ENCODE measurements around the gene CDH5. TPM values are rescaled to one million over a fixed set of nuclear protein-coding genes. Genes with fewer than 3 reads are reported as not detected.

The CDH5 gene
- total and polyA plus RNA-seq, 2 of the 4 experiments (the other 2 are of a cell fraction), result not detected

DNA sequence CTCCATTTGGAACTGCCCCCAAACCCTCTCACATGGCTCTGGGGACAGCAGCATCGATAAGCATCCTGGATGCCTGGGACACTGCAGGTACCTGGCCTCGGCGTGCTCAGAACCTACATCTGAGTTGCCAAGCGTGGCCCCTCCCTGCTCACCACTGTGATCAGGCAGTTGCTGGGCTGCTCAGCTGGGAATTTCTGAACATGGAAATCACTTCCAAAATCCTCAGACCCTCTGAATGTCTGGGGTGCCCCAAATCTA lies 6.3 kb downstream of the CDH5 start:
- ChIA-PET POLR2A (ENCODE audit: unreplicated experiment) (no interaction called here), CTCF (no interaction called here)
- in situ Hi-C loops (cut with MboI; ENCODE audit: low sequenced_read_pairs) (no loop called here), dilution Hi-C loops (cut with HindIII; ENCODE audit: low sequenced_read_pairs, unreplicated experiment) (no loop called here), intact Hi-C loops (cut with micrococcal nuclease) (no loop called here)
- no peak overlapping the region for H3K56ac ChIP-seq (ENCODE audit: extremely low read depth, insufficient read depth, low read length)
- no peak overlapping the region for H2BK120ac ChIP-seq (ENCODE audit: low read depth, low read length)
- no peak overlapping the region for H3K14ac ChIP-seq (replicated peaks; ENCODE audit: low read depth, low read length)
- H2AK5ac ChIP-seq (ENCODE audit: low read depth, low read length), result no peak overlapping the region
- ATAC-seq (ENCODE audit: low read depth) (no peak), DNase-seq (no peak)
- H3K9me1 ChIP-seq (ENCODE audit: insufficient read depth, low read length), result no peaks in the 10 kb centered on the region
- no peaks in the 10 kb centered on the region for H3K36me3 ChIP-seq (ENCODE audit: control insufficient read depth, insufficient read depth, low read length)
- H2AFZ ChIP-seq (replicated peaks; ENCODE audit: low read length, poor library complexity), result no peak overlapping the region
- no peak overlapping the region for H2BK20ac ChIP-seq (ENCODE audit: low read depth, low read length)
- H4K20me1 ChIP-seq (ENCODE audit: insufficient read depth, low read length), result no peaks in the 10 kb centered on the region
- H3K4me3 ChIP-seq (ENCODE audit: insufficient read depth, low read depth, low read length), result no peak overlapping the region
- no TSS peak for BruUV-seq (replicated peaks)
- no peak overlapping the region for H2AK9ac ChIP-seq (replicated peaks; ENCODE audit: low read depth, low read length, poor library complexity)
- H4K5ac ChIP-seq (ENCODE audit: low read depth, low read length), result no peak overlapping the region
- no peaks in the 10 kb centered on the region for H3K9me3 ChIP-seq (ENCODE audit: control insufficient read depth, insufficient read depth, low read length)
- 50% methylated on average over 1 of the region's 4 CpGs; no CpG with 5 or more reads in 1 of the 2 experiments for WGBS, 2 experiments (ENCODE audit: extremely low coverage in 2 of 2, insufficient read length in 1 of 2)
- peaks cover 27% of the 10 kb centered on the region; the same call in 1 of the 2 replicates for H3K27me3 ChIP-seq (ENCODE audit: control insufficient read depth, insufficient read depth, low read length)
- H3K4ac ChIP-seq (ENCODE audit: low read depth, low read length), result no peak overlapping the region
- H2BK15ac ChIP-seq (ENCODE audit: low read depth, low read length), result no peak overlapping the region
- no peak overlapping the region for H2BK5ac ChIP-seq (ENCODE audit: low read depth, low read length, poor library complexity, severe bottlenecking)
- no peak overlapping the region for H4K91ac ChIP-seq (ENCODE audit: insufficient read depth, low read depth, low read length)
- no peak overlapping the region for H3K18ac ChIP-seq (ENCODE audit: low read depth, low read length)
- no peak overlapping the region for H3K23ac ChIP-seq (ENCODE audit: low read depth, low read length)
- H3K9ac ChIP-seq (ENCODE audit: low read depth, low read length), result no peak overlapping the region
- no peak overlapping the region for H3K27ac ChIP-seq (ENCODE audit: insufficient read depth, low read length)
- H3K79me1 ChIP-seq (ENCODE audit: low read depth in 1 of 2, low read length in 2 of 2), result no peaks in the 10 kb centered on the region
- TF ChIP-seq POLR2A (IDR thresholded peaks at IDR 0.05; ENCODE audit: low read depth, low read length) (no peak), RAD21 (IDR thresholded peaks at IDR 0.05; ENCODE audit: low read length) (no peak), SMC3 (IDR thresholded peaks at IDR 0.05; ENCODE audit: low read depth, low read length) (no peak), FOS (IDR thresholded peaks at IDR 0.05; ENCODE audit: low read depth, low read length) (no peak), CHD1 (IDR thresholded peaks at IDR 0.05; ENCODE audit: low read depth, low read length) (no peak), MAFK (IDR thresholded peaks at IDR 0.05; ENCODE audit: low read depth, low read length) (no peak), MAZ (IDR thresholded peaks at IDR 0.05; ENCODE audit: borderline replicate concordance, low read depth, low read length) (no peak), BHLHE40 (IDR thresholded peaks at IDR 0.05; ENCODE audit: low read depth, low read length) (no peak), NFE2L2 (IDR thresholded peaks at IDR 0.05; ENCODE audit: low read depth, low read length) (no peak), MXI1 (IDR thresholded peaks at IDR 0.05; ENCODE audit: borderline replicate concordance, low read depth, low read length) (no peak), RCOR1 (IDR thresholded peaks at IDR 0.05; ENCODE audit: insufficient replicate concordance, low read length) (no peak), CEBPB (IDR thresholded peaks at IDR 0.05; ENCODE audit: low read depth, low read length) (no peak), RFX5 (IDR thresholded peaks at IDR 0.05; ENCODE audit: low read depth, low read length) (no peak)
- TF ChIP-seq, protein P1, sequence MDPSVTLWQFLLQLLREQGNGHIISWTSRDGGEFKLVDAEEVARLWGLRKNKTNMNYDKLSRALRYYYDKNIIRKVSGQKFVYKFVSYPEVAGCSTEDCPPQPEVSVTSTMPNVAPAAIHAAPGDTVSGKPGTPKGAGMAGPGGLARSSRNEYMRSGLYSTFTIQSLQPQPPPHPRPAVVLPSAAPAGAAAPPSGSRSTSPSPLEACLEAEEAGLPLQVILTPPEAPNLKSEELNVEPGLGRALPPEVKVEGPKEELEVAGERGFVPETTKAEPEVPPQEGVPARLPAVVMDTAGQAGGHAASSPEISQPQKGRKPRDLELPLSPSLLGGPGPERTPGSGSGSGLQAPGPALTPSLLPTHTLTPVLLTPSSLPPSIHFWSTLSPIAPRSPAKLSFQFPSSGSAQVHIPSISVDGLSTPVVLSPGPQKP (IDR thresholded peaks at IDR 0.05; ENCODE audit: borderline replicate concordance, low read depth, low read length), result no peak
- TF ChIP-seq, protein P2, sequence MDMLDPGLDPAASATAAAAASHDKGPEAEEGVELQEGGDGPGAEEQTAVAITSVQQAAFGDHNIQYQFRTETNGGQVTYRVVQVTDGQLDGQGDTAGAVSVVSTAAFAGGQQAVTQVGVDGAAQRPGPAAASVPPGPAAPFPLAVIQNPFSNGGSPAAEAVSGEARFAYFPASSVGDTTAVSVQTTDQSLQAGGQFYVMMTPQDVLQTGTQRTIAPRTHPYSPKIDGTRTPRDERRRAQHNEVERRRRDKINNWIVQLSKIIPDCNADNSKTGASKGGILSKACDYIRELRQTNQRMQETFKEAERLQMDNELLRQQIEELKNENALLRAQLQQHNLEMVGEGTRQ (IDR thresholded peaks at IDR 0.05; ENCODE audit: low read depth, low read length), result no peak
- TF ChIP-seq, protein P3, sequence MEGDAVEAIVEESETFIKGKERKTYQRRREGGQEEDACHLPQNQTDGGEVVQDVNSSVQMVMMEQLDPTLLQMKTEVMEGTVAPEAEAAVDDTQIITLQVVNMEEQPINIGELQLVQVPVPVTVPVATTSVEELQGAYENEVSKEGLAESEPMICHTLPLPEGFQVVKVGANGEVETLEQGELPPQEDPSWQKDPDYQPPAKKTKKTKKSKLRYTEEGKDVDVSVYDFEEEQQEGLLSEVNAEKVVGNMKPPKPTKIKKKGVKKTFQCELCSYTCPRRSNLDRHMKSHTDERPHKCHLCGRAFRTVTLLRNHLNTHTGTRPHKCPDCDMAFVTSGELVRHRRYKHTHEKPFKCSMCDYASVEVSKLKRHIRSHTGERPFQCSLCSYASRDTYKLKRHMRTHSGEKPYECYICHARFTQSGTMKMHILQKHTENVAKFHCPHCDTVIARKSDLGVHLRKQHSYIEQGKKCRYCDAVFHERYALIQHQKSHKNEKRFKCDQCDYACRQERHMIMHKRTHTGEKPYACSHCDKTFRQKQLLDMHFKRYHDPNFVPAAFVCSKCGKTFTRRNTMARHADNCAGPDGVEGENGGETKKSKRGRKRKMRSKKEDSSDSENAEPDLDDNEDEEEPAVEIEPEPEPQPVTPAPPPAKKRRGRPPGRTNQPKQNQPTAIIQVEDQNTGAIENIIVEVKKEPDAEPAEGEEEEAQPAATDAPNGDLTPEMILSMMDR (conservative IDR thresholded peaks at IDR 0.05; ENCODE audit: low read depth, low read length), result no peak
- no peak overlapping the region for H3K4me2 ChIP-seq (ENCODE audit: low read depth, low read length)
- H4K8ac ChIP-seq (ENCODE audit: low read depth in 2 of 2, low read length in 2 of 2), result no peak overlapping the region
- no peaks in the 10 kb centered on the region for H3K4me1 ChIP-seq (ENCODE audit: control insufficient read depth, insufficient read depth, low read length)

All from IMR-90 (cell line).